ENCODE data around the gene TRAF7. TPM values are rescaled to one million over a fixed set of nuclear protein-coding genes. Genes with fewer than 3 reads are reported as not detected.

TRAF7 gene
- total RNA-seq, 1 donor from 2014 or later = 83.9 TPM

- H3K4me3 ChIP-seq (ENCODE audit: low read depth, low read length) = no peak overlapping the region
- TF ChIP-seq CTCF (IDR thresholded peaks at IDR 0.05; ENCODE audit: insufficient read depth, low read length, poor library complexity, severe bottlenecking) = no peak
- DNase-seq (ENCODE audit: low read depth) = no peak
- no peaks in the 10 kb centered on the region for H3K27me3 ChIP-seq (ENCODE audit: control insufficient read depth, insufficient read depth, low read length)
- H3K36me3 ChIP-seq (ENCODE audit: control insufficient read depth, insufficient read depth, low read length) = peaks cover 4% of the 10 kb centered on the region
Observed at GRCh38 chr16:2170587-2171435, 15.2 kb downstream of the TRAF7 start.

- H3K36me3 ChIP-seq (ENCODE audit: control insufficient read depth, insufficient read depth, low read length) = peaks cover 4% of the 10 kb centered on the region
- DNase-seq (ENCODE audit: low read depth) = no peak
- no peak for TF ChIP-seq CTCF (IDR thresholded peaks at IDR 0.05; ENCODE audit: insufficient read depth, low read length, poor library complexity, severe bottlenecking)
- H3K4me3 ChIP-seq (ENCODE audit: low read depth, low read length) = no peak overlapping the region
- H3K27me3 ChIP-seq (ENCODE audit: control insufficient read depth, insufficient read depth, low read length) = no peaks in the 10 kb centered on the region
Observed at GRCh38 chr16:2171601-2172178, 16.1 kb downstream of the TRAF7 start.

- Histone ChIP-seq H3K27me3 (ENCODE audit: control insufficient read depth, insufficient read depth, low read length) (no peaks in the 10 kb centered on the region), H3K36me3 (ENCODE audit: control insufficient read depth, insufficient read depth, low read length) (peaks cover 4% of the 10 kb centered on the region), H3K4me3 (ENCODE audit: low read depth, low read length) (no peak overlapping the region)
- DNase-seq (ENCODE audit: low read depth) = no peak
- no peak for TF ChIP-seq CTCF (IDR thresholded peaks at IDR 0.05; ENCODE audit: insufficient read depth, low read length, poor library complexity, severe bottlenecking)
Observed at GRCh38 chr16:2172688-2173335, 17.2 kb downstream of the TRAF7 start.

GRCh38 chr16:2173366-2173765, 17.8 kb downstream of the TRAF7 start:
- TF ChIP-seq CTCF (IDR thresholded peaks at IDR 0.05; ENCODE audit: insufficient read depth, low read length, poor library complexity, severe bottlenecking) = no peak
- Histone ChIP-seq H3K27me3 (ENCODE audit: control insufficient read depth, insufficient read depth, low read length) (no peaks in the 10 kb centered on the region), H3K36me3 (ENCODE audit: control insufficient read depth, insufficient read depth, low read length) (peaks cover 4% of the 10 kb centered on the region), H3K4me3 (ENCODE audit: low read depth, low read length) (no peak overlapping the region)
- no peak for DNase-seq (ENCODE audit: low read depth)

- TF ChIP-seq CTCF (IDR thresholded peaks at IDR 0.05; ENCODE audit: insufficient read depth, low read length, poor library complexity, severe bottlenecking) = no peak
- Histone ChIP-seq H3K4me3 (ENCODE audit: low read depth, low read length) (no peak overlapping the region), H3K27me3 (ENCODE audit: control insufficient read depth, insufficient read depth, low read length) (no peaks in the 10 kb centered on the region), H3K36me3 (ENCODE audit: control insufficient read depth, insufficient read depth, low read length) (peaks cover 4% of the 10 kb centered on the region)
- no peak for DNase-seq (ENCODE audit: low read depth)
Observed at GRCh38 chr16:2173916-2174315, 18.3 kb downstream of the TRAF7 start.

All from kidney epithelial cell (primary cell).